GM13976 (cell line): ENCODE results near the gene PPP1R12B.

Experiments used
- DNase-seq: peaks from one replicate; pipeline ENCODE4 v3.0.0; 2012; ENCODE audit warnings: low spot score
- in situ Hi-C: fragments of 300-500 bp; cut with MboI; formaldehyde crosslinking; loops from one replicate; pipeline ENCODE4 v1.12.0; 2022; ENCODE audit warnings: low sequenced_read_pairs, mixed read lengths, inconsistent platforms; ENCODE audit not compliant: unreplicated experiment
- TF ChIP-seq, protein P1 (sequence below): IDR thresholded peaks from 2 replicates; pipeline ENCODE4 v1.5.1; 2012; ENCODE audit warnings: borderline replicate concordance, mild to moderate bottlenecking; ENCODE audit not compliant: insufficient read depth; ENCODE audit errors: extremely low read depth, missing control alignments, control extremely low read depth

PPP1R12B gene

DNA sequence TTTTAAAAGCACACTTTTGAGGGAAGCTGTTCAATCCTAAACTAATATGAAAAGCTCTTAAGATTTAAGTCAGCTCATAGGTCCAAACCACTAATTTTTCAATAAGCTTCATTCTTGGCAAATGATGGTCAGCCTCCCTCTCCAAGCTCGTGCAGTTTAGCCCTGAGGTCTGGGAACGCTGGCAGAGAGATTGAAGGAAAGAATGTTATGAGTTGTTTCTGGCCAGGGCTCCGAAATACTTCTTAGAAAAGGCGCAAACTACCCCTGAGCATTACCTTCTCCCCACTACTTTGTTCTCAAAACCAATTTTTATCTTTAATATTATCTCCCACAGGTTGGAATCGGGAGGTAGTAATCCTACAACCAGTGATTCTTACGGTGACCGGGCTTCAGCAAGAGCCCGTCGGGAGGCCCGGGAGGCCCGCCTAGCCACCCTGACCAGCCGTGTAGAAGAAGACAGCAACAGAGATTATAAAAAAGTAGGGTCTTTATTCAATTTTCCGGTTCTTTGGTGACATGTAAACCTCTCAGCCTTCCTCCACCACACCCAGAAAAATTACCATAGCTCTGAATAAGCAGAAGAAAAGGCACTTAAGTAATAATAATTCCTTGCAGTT, 214.1 kb downstream of the PPP1R12B start:
- DNase-seq: no peak
- TF ChIP-seq, protein P1, sequence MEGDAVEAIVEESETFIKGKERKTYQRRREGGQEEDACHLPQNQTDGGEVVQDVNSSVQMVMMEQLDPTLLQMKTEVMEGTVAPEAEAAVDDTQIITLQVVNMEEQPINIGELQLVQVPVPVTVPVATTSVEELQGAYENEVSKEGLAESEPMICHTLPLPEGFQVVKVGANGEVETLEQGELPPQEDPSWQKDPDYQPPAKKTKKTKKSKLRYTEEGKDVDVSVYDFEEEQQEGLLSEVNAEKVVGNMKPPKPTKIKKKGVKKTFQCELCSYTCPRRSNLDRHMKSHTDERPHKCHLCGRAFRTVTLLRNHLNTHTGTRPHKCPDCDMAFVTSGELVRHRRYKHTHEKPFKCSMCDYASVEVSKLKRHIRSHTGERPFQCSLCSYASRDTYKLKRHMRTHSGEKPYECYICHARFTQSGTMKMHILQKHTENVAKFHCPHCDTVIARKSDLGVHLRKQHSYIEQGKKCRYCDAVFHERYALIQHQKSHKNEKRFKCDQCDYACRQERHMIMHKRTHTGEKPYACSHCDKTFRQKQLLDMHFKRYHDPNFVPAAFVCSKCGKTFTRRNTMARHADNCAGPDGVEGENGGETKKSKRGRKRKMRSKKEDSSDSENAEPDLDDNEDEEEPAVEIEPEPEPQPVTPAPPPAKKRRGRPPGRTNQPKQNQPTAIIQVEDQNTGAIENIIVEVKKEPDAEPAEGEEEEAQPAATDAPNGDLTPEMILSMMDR: no peak
- in situ Hi-C loops: loop anchor here (10.0 kb wide), 1 partner anchor 58 kb away; no protein-coding TSS in a partner anchor

DNA sequence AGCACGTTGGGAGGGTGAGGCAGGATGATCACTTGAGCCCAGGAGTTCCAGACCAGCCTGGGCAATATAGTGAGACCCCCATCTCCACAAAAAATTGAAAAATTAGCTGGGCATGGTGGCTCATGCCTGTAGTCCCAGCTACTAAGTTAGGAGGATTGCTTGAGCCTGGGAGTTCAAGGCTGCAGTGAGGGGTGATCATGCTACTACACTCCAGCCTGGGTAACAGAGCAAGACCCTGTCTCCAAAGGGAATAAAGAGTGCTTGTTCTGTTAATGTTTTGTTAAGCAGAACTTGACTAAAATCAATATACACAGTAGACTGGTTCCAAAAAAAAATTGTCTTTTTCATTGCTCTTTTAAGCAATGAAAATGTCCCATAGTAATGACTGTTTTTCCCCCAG, 215.3 kb downstream of the PPP1R12B start:
- TF ChIP-seq, protein P1: no peak
- in situ Hi-C loops: loop anchor here (10.0 kb wide), 1 partner anchor 59 kb away; no protein-coding TSS in a partner anchor
- no peak for DNase-seq

DNA sequence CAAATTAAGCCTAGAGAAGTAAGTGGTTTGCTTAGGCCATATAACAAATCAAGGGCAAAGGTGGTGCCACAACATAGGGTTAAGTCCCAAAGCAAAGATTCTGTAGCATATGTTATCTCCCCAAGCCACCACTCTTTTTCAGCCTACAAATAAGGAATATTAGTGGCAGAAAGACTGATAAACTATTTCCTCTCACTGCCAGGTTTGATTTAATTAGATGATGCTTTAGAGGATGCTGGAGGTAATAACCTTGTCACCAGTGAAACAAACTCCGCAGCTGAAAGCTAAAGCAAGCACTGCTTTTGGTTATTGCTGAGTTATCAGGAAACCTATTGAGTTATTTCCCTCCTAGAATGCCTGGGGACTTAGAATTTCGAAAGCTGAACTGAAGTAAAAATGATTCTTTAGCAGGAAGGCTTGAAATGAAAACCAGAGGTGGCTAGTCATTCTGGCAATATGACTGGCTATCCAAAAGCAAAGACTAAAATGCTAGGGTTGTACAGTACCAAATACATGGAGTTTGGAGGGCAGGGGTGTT, 216.5 kb downstream of the PPP1R12B start:
- no peak for DNase-seq
- TF ChIP-seq, protein P1: no peak
- in situ Hi-C loops: loop anchor here (10.0 kb wide), 1 partner anchor 60 kb away; no protein-coding TSS in a partner anchor

DNA sequence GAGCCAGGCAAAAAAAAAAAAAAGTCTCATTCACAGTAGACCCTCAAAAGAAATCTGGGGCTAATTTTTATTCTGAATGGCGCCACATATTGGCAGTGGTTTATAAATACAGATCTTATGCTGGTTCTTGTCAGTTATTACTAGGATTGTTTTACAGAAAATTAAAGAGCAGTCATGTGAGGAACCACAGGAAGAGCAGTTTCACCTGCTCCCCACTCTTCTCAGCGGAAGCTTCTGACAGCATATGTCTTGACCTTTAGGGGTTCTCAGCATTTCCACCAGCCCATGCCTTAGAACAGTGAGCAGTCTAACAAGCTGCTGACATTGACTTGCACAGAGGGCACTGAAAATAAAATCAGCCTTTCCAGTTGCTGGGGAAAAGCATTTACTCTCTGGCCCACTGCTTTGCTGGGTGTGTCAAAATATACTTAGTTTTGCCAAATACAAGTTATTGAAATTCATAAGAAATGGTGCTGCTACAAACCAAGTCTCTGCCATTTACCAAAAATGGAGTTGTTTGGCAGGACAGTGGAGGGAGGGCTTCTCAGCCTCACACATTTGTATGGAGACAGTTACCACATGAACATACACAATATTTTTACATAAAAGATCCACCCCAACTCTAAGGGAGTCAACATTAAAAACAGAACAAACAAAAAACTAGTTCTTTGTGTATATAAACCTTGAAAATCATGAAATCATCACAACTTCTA, 217.5 kb downstream of the PPP1R12B start:
- peak; percentile 49 for DNase-seq
- TF ChIP-seq, protein P1: no peak
- in situ Hi-C loops: loop anchor here (10.0 kb wide), 1 partner anchor 61 kb away; no protein-coding TSS in a partner anchor

DNA sequence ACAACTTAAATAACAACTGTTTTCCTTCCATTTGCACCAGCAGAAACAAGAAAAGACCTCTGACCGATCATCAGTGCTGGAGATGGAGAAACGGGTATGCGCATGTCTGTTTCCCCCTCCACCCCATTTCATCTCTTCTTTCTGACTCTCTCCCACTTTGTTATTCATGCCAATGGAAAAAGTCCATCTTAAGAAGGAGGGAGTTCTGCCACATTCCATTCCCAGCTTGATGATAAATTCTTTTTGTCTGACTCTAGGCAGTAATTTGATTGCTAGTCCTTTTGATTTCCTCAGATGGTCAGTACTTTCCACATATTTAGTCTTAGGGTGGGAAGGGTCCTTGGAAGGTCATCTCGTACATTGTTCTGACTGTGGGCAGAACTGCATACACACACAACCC, 219.2 kb downstream of the PPP1R12B start:
- no peak for DNase-seq
- TF ChIP-seq, protein P1: no peak

DNA sequence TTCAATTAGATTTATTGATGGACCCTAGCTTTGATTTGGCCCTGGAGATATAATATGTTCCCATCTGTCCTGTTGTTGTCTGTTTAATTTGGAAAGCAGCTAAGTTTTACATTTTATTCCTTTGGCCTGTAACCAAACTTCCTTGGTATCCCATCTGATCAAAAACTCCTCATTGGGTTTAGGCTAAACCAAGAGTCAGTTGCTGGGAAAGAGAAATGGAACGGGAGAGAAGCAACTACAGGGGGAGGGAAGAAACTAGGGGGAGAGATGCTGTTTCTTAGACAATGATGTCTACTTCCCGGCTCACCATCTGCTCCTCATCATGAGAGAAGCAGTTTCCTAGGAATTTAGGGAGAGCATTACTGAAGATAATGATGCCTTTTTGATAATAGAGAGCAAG, 219.9 kb downstream of the PPP1R12B start:
- in situ Hi-C loops: loop anchor here (10.0 kb wide), 1 partner anchor 64 kb away; no protein-coding TSS in a partner anchor
- TF ChIP-seq, protein P1: no peak
- no peak for DNase-seq

More for the DNA sequence above, 219.2 kb downstream of the PPP1R12B start:
- in situ Hi-C loops: loop anchor here (10.0 kb wide), 1 partner anchor 63 kb away; no protein-coding TSS in a partner anchor
